CD8-positive, alpha-beta memory T cell (primary cell): Measurements from ENCODE around the gene IGLL5. TPM values are rescaled to one million over a fixed set of nuclear protein-coding genes. Genes with fewer than 3 reads are reported as not detected.

Source experiments
- CTCF ChIA-PET: fragments of 350-600 bp; sonication (Branson Sonifier 250); formaldehyde crosslinking; loops from one replicate; lab custom pipeline; 2021; ENCODE audit warnings: antibody characterized with exemption; lab: Charles Lee
- POLR2A ChIA-PET: fragments of 350-600 bp; sonication (Branson Sonifier 250); formaldehyde crosslinking; loops from one replicate; lab custom pipeline; 2021; ENCODE audit warnings: antibody characterized with exemption; lab: Charles Lee
- DNase-seq, 5 donors: peaks; one replicate each; pipeline versions ENCODE4 v3.0.0 to v3.0.0-alpha.2; 2020 to 2022; ENCODE audit warnings: mixed read lengths in 1 of 5
- H3K27ac ChIP-seq: one replicate; pipeline ENCODE4 v1.7.0; 2013; ENCODE audit warnings: low read depth, mild to moderate bottlenecking, low read length, moderate library complexity
- H3K27me3 ChIP-seq: 2 replicates; pipeline ENCODE4 v1.7.0; 2013; ENCODE audit warnings: low read length, mild to moderate bottlenecking; ENCODE audit not compliant: insufficient read depth, poor library complexity, severe bottlenecking
- H3K36me3 ChIP-seq: 2 replicates; pipeline ENCODE4 v1.7.0; 2013; ENCODE audit warnings: mild to moderate bottlenecking, low read length, moderate library complexity; ENCODE audit not compliant: insufficient read depth
- H3K4me1 ChIP-seq: 2 replicates; pipeline ENCODE4 v1.7.0; 2013; ENCODE audit warnings: mild to moderate bottlenecking, low read length, moderate library complexity; ENCODE audit not compliant: insufficient read depth
- H3K4me3 ChIP-seq: 2 replicates; pipeline ENCODE4 v1.7.0; 2013; ENCODE audit warnings: mild to moderate bottlenecking, low read length
- H3K9me3 ChIP-seq: 2 replicates; pipeline ENCODE4 v1.7.0; 2013; ENCODE audit warnings: mild to moderate bottlenecking, low read length
- H3K27ac Mint-ChIP-seq, 8 donors: one replicate each; pipeline ENCODE4 v1.8.0; 2020 to 2021; ENCODE audit warnings: mixed read lengths in 8 of 8, mild to moderate bottlenecking in 6 of 8, inconsistent platforms in 3 of 8, moderate library complexity in 3 of 8
- H3K27me3 Mint-ChIP-seq, 2 donors: one replicate each; pipeline ENCODE4 v1.8.0; 2020 to 2021; ENCODE audit warnings: mixed read lengths in 2 of 2, mild to moderate bottlenecking in 1 of 2, moderate library complexity in 1 of 2
- H3K36me3 Mint-ChIP-seq, 3 donors: one replicate each; pipeline ENCODE4 v1.8.0; 2020 to 2021; ENCODE audit warnings: mixed read lengths in 3 of 3, inconsistent platforms in 1 of 3, mild to moderate bottlenecking in 1 of 3
- H3K4me1 Mint-ChIP-seq, 3 donors: one replicate each; pipeline ENCODE4 v1.8.0; 2020 to 2021; ENCODE audit warnings: mixed read lengths in 3 of 3, inconsistent platforms in 1 of 3, mild to moderate bottlenecking in 1 of 3
- H3K4me3 Mint-ChIP-seq, 7 donors: one replicate each; pipeline ENCODE4 v1.8.0; 2020 to 2021; ENCODE audit warnings: mixed read lengths in 7 of 7, mild to moderate bottlenecking in 6 of 7, moderate library complexity in 4 of 7, inconsistent platforms in 2 of 7
- H3K9me3 Mint-ChIP-seq, 5 donors: one replicate each; pipeline ENCODE4 v1.8.0; 2020 to 2022; ENCODE audit warnings: mixed read lengths in 5 of 5, mild to moderate bottlenecking in 3 of 5, moderate library complexity in 2 of 5, inconsistent platforms in 1 of 5
- polyA plus RNA-seq: library from polyadenylated mRNA; unstranded; fragments of 300-500 nt; fragmentation: Illumina TruSeq; gene quantifications from one replicate; pipeline ENCODE4 v1.2.3, GENCODE V29; 2021
- total RNA-seq, 2 experiments: library from RNA; stranded (reverse); gene quantifications; one replicate each; pipeline ENCODE4 v1.2.3, GENCODE V29; 2021

IGLL5 gene
- total and polyA plus RNA-seq, 3 experiments from 2014 or later = not detected

DNA sequence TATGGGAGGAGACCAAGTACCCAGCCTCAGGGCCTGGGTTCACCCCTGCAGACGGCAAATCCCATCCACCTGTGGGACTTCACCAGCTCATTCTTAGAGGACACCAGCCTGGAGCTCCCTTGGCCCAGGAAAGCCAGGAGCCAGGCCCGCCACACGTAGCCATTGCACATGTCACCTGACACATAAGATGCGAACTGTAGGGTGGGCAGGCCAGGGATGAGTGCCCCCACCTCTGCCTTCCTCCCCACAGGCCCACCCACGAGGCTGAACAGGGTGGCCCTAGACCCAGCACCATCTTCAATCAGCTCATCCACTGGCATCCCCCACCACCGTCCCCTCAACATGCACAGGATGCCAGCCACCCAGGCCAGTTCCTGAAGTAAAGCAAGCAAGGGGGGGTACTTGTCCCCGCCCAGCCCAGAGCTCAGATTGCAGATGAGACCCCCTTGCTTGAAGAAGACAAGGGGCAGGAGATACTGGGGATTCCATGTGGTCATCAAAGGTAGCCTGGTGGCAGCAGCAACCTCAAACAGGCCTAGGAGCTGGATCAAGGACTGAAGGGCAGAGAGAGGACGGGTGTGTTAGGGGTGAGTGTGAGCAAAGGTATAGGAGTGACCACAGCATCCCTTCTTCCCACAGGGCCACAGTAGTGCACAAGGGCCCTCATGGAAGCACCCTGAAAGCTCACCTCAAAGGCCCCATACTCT, 45.6 kb downstream of the IGLL5 start:
- ChIA-PET POLR2A (no interaction called here), CTCF (interaction anchor here (1.4 to 1.9 kb wide), 2 partner anchors 9 to 187 kb away, joined by 3 to 10 read pairs; no protein-coding TSS in a partner anchor)
- peaks cover 5 to 16% (median 10%) of the 10 kb centered on the region in 3 donors for H3K4me1 Mint-ChIP-seq
- no peaks in the 10 kb centered on the region for H3K27me3 Mint-ChIP-seq
- DNase-seq = no peak
- Histone ChIP-seq H3K27ac (no peak overlapping the region), H3K4me1 (peaks cover 9% of the 10 kb centered on the region), H3K9me3 (no peaks in the 10 kb centered on the region), H3K27me3 (no peaks in the 10 kb centered on the region), H3K4me3 (no peak overlapping the region), H3K36me3 (no peaks in the 10 kb centered on the region)
- H3K4me3 Mint-ChIP-seq = no peak overlapping the region
- H3K9me3 Mint-ChIP-seq = no peaks in the 10 kb centered on the region
- peak overlapping the region in 2 of 8 donors; percentile 83 to 90 for H3K27ac Mint-ChIP-seq
- H3K36me3 Mint-ChIP-seq = no peaks in the 10 kb centered on the region

DNA sequence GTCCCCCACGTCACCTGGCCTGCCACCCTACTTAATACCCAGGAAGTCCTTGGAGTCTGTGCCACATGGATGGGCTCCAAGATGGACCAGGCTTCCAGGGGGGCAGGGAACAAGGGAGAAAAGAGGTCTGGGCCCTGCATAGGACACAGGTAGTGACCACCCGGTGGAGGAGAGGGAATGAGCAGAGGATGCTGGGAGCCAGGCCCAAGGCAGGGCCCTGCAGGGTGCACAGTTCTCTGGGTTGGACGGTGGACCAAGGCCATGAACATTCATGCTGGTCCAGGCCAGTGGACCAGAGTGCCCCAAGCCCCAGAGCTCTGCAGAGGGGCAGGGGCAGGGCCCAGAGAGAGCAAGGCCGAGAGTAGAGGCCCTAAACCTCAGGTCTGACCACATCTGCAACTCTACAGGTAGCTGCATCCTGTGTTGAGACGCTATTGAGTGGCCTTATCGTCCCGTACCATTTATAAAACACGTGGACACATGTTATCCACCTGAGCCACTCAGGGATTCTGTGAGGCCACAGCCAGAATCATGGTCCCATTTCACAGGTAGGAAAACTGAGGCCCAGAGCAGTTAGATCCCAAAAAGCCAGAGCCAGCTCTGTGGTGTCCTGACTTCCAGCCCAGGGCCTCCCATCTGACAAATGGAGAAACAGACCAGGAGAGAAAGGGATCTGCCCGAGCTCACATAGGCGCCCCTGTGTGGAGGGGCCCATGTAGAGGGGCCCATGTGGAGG, 46.4 kb downstream of the IGLL5 start:
- Histone ChIP-seq H3K36me3 (no peaks in the 10 kb centered on the region), H3K9me3 (no peaks in the 10 kb centered on the region), H3K4me1 (peaks cover 2% of the 10 kb centered on the region), H3K27me3 (no peaks in the 10 kb centered on the region), H3K27ac (no peak overlapping the region), H3K4me3 (no peak overlapping the region)
- Mint-ChIP-seq H3K27me3 (no peaks in the 10 kb centered on the region), H3K4me1 (peaks cover 0 to 9% (median 3%) of the 10 kb centered on the region in 3 donors), H3K27ac (no peak overlapping the region), H3K4me3 (no peak overlapping the region), H3K9me3 (no peaks in the 10 kb centered on the region), H3K36me3 (no peaks in the 10 kb centered on the region)
- DNase-seq = no peak
- ChIA-PET CTCF (interaction anchor here (1.9 kb wide), 1 partner anchor 8 kb away, joined by 10 read pairs; no protein-coding TSS in a partner anchor), POLR2A (no interaction called here)

DNA sequence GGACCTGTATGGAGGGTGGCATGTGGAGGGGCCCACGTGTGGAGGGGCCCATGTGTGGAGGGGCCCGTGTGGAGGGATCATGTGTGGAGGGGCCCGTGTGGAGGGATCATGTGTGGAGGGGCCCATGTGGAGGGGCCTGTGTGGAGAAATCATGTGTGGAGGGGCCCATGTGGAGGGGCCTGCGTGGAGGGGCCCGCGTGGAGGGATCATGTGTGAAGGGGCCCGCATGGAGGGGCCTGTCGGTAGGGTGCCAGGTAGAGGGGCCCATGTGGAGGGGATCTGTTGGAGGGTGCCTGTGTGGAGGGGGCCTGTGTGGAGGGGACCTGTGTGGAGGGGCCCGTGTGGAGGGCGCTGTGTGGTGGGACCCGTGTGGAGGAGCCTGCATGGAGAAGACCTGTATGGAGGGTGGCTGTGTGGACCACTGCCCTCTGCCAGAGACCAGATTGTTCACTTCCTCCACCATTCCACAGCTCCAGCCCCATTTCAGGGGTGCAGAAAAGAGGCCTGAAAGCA, 47.0 kb downstream of the IGLL5 start:
- Histone ChIP-seq H3K4me3 (no peak overlapping the region), H3K9me3 (no peaks in the 10 kb centered on the region), H3K27ac (no peak overlapping the region), H3K27me3 (no peaks in the 10 kb centered on the region), H3K36me3 (no peaks in the 10 kb centered on the region), H3K4me1 (no peaks in the 10 kb centered on the region)
- Mint-ChIP-seq H3K27ac (no peak overlapping the region), H3K27me3 (no peaks in the 10 kb centered on the region), H3K36me3 (no peaks in the 10 kb centered on the region), H3K4me3 (no peak overlapping the region), H3K9me3 (no peaks in the 10 kb centered on the region), H3K4me1 (peaks cover 0 to 6% (median 0%) of the 10 kb centered on the region in 3 donors)
- ChIA-PET CTCF (interaction anchor here (1.4 to 1.9 kb wide), 2 partner anchors 8 to 51 kb away, joined by 4 to 10 read pairs; no protein-coding TSS in a partner anchor), POLR2A (no interaction called here)
- DNase-seq = no peak

DNA sequence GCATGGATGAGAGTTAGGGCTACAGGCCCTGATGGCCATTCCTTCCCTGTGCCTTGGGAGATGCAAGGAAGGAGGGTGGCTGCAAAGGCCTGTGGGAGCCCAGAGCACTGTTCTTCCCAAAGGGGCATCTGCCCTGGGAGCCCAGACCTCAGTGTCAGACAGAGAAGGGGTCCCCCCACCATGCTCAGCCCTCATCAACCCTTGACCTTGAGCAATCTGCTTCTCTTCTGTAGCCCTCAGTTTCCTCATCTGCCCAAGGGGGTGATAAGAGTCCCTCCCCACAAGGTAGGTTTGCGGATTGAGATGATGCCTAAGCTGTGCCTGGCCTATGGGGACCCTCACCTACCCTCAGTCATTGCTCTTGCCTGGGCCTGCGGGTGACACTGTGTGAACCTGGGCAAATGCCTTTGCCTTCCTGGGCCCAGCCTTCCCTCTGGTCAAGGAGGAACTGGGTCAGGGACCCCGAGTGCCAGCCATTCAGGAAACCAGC, 47.5 kb downstream of the IGLL5 start:
- H3K4me3 Mint-ChIP-seq = no peak overlapping the region
- ChIA-PET POLR2A (no interaction called here), CTCF (interaction anchor here (1.4 kb wide), 1 partner anchor 51 kb away, joined by 4 read pairs; no protein-coding TSS in a partner anchor)
- H3K9me3 ChIP-seq = no peaks in the 10 kb centered on the region
- DNase-seq = no peak
- H3K9me3 Mint-ChIP-seq = no peaks in the 10 kb centered on the region
- H3K27ac ChIP-seq = no peak overlapping the region
- H3K4me3 ChIP-seq = no peak overlapping the region
- no peak overlapping the region for H3K27ac Mint-ChIP-seq
- no peaks in the 10 kb centered on the region for H3K36me3 Mint-ChIP-seq
- peaks cover 0 to 7% (median 0%) of the 10 kb centered on the region in 3 donors for H3K4me1 Mint-ChIP-seq
- H3K4me1 ChIP-seq = no peaks in the 10 kb centered on the region
- no peaks in the 10 kb centered on the region for H3K27me3 ChIP-seq
- no peaks in the 10 kb centered on the region for H3K27me3 Mint-ChIP-seq
- no peaks in the 10 kb centered on the region for H3K36me3 ChIP-seq

DNA sequence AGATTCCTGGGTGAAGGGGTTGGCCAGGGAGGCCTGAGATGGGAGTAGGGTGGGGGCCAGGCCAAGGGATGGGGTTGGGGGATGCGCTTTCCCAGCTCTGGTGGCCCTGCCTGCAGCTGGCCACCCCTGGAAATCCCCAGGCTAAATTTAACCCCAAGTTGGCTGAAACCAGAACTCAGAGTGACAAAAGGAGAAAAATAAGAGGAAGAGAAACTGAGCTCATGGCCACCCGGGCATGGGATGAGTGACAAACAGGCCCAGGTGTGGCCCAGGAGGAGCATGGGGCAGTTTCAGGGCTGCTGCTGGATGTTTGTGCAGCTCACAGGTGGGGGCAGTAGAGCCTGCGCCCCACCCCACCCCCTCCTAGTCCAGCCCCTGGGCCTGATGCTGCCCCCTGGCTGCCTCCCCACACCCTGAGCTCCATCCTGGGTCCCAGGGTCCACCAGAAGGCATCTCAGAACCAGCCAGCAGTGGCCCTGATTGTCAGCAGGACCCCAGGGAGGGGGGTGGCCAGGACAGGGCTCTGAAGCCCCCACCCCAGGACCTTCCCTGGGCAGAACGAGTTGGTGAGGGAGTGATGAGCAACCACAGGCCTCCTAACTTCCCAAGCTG, 48.0 kb downstream of the IGLL5 start:
- H3K4me1 Mint-ChIP-seq = peaks cover 0 to 7% (median 0%) of the 10 kb centered on the region in 3 donors
- Histone ChIP-seq H3K4me3 (no peak overlapping the region), H3K27ac (no peak overlapping the region)

DNA sequence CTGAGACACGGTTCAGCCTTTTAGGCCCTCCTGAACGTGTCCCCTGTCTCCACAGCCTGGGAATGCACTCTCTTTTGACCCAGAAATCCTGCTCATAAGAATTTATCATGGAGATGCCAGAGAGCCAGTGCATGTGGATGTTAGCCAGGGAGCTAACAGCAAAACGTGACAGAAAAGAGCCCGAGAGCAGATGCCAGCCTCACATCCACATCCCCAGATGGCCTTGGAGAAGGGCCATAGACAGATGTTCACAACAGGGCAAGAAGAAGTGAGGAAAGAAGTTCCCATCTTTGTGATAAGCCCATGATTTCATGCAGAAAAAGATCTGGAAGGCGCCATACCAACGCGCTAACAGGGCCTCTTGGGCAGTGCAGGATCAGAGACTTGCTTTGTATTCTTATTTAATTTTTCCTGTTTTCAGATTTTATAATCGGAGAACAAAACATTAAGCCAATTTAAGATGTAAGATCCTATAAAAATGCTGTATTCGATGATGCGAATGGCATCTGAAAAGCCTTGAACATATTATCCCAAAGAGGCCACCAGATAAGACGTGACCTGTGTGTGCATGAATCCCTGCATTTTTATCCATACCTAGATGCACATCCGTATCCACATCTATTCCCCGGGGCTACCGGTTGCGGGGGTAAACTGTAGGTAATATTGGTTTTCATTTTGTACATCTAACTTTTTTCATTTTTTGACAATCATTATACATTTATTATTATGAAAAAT, 48.7 kb downstream of the IGLL5 start:
- no peak for DNase-seq
- H3K4me3 ChIP-seq = no peak overlapping the region
- H3K27ac ChIP-seq = no peak overlapping the region
- no peaks in the 10 kb centered on the region for H3K9me3 ChIP-seq
- no peaks in the 10 kb centered on the region for H3K36me3 Mint-ChIP-seq
- H3K27me3 ChIP-seq = no peaks in the 10 kb centered on the region
- ChIA-PET POLR2A (no interaction called here), CTCF (interaction anchor here (1.4 kb wide), 1 partner anchor 52 kb away, joined by 4 read pairs; no protein-coding TSS in a partner anchor)
- no peaks in the 10 kb centered on the region for H3K36me3 ChIP-seq
- H3K4me3 Mint-ChIP-seq = no peak overlapping the region
- peaks cover 0 to 7% (median 0%) of the 10 kb centered on the region in 3 donors for H3K4me1 Mint-ChIP-seq
- peak overlapping the region in 1 of 8 donors; percentile 29 for H3K27ac Mint-ChIP-seq
- H3K4me1 ChIP-seq = no peaks in the 10 kb centered on the region
- no peaks in the 10 kb centered on the region for H3K9me3 Mint-ChIP-seq
- no peaks in the 10 kb centered on the region for H3K27me3 Mint-ChIP-seq

More for the DNA sequence above, 48.0 kb downstream of the IGLL5 start:
- DNase-seq = no peak
- H3K36me3 Mint-ChIP-seq = no peaks in the 10 kb centered on the region
- H3K9me3 Mint-ChIP-seq = no peaks in the 10 kb centered on the region
- no peaks in the 10 kb centered on the region for H3K4me1 ChIP-seq
- no peaks in the 10 kb centered on the region for H3K27me3 ChIP-seq
- no peak overlapping the region for H3K4me3 Mint-ChIP-seq
- no peaks in the 10 kb centered on the region for H3K9me3 ChIP-seq
- H3K27ac Mint-ChIP-seq = no peak overlapping the region
- no peaks in the 10 kb centered on the region for H3K36me3 ChIP-seq
- POLR2A ChIA-PET = no interaction called here
- CTCF ChIA-PET = interaction anchor here (1.4 kb wide), 1 partner anchor 52 kb away, joined by 4 read pairs; no protein-coding TSS in a partner anchor
- no peaks in the 10 kb centered on the region for H3K27me3 Mint-ChIP-seq

DNA sequence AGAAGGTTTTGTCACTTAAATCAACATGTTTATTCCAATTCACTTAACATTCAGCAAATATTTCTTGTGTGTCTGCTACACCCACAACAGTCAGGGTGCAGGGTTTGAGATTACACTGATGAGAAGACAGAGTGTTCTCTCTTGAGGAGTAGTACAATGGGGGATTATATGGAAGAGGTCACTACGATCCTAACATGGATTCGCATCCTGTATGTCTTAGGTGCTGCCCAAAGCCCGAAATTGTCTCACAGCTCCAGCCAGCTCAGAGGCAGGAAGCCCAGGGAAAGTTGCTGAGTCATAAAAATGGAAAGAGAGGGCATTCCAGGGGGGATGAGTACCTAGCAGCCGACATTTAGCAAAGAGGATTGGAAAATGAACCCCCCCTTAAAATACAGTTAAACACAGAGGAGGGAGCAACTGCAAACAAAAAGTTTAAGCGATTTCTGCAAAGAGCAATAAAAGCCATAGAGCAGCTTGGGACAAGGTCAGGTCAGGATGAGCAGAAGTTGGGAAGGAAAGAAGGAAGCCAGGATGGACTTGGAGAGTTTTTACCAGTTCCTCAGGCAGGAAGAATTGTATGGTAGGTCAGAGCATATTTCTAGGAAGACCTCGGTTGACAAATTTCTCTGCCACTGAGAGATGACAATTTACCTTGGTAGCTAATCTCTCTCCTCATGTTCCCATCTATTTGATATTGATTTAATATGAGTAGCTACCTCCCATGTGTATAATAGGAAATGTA, 49.5 kb downstream of the IGLL5 start:
- H3K27ac Mint-ChIP-seq = no peak overlapping the region
- Histone ChIP-seq H3K27me3 (no peaks in the 10 kb centered on the region), H3K4me3 (no peak overlapping the region), H3K9me3 (no peaks in the 10 kb centered on the region), H3K36me3 (no peaks in the 10 kb centered on the region), H3K27ac (no peak overlapping the region), H3K4me1 (no peaks in the 10 kb centered on the region)
- no peak for DNase-seq
- H3K9me3 Mint-ChIP-seq = no peaks in the 10 kb centered on the region
- ChIA-PET POLR2A (no interaction called here), CTCF (no interaction called here)
- H3K36me3 Mint-ChIP-seq = no peaks in the 10 kb centered on the region
- no peak overlapping the region for H3K4me3 Mint-ChIP-seq
- peaks cover 0 to 7% (median 0%) of the 10 kb centered on the region in 3 donors for H3K4me1 Mint-ChIP-seq
- H3K27me3 Mint-ChIP-seq = no peaks in the 10 kb centered on the region
